GM20000 (cell line): Measurements from ENCODE around the gene ATOH1.

Experiments used
- DNase-seq: peaks from one replicate; pipeline ENCODE4 v3.0.0; 2012; ENCODE audit warnings: low spot score
- TF ChIP-seq, protein P1 (sequence below): IDR thresholded peaks from 2 replicates; pipeline ENCODE4 v1.5.1; 2012; ENCODE audit warnings: mild to moderate bottlenecking, control low read depth; ENCODE audit errors: extremely low read depth, missing control alignments

ATOH1 gene

DNA sequence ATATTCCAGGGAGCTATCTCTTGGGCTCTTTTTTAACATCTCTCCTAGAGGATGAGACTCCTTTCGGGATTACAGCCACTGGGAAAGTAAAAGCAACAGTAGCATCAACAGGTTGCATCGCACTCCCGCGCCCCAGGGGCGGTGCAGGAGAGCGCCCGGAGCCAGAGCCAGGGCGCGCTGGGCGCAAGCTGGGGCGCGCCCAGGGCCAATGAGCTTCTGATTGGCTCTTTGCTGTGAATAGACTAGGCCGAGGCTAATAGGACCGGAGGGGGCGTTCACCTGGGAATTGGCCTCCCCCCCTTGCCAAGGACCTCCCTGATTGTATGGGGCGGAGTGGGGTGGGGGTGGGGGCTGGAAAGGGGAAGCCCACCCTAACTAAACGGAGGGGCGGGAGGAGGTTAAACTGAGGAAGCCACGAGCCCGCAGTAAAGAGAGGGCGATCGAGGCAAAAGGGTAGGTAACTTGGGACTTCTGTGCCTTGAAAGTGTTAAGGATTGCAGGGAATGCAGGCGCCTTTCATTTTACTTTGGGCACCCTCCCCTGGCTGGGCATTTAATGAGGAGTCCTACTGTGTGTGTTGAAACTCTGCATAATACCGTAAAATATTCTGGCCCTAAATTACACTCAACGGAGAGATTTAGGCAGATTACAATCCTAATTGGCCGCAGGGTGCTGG lies 1.1 kb upstream of the ATOH1 start:
- TF ChIP-seq, protein P1, sequence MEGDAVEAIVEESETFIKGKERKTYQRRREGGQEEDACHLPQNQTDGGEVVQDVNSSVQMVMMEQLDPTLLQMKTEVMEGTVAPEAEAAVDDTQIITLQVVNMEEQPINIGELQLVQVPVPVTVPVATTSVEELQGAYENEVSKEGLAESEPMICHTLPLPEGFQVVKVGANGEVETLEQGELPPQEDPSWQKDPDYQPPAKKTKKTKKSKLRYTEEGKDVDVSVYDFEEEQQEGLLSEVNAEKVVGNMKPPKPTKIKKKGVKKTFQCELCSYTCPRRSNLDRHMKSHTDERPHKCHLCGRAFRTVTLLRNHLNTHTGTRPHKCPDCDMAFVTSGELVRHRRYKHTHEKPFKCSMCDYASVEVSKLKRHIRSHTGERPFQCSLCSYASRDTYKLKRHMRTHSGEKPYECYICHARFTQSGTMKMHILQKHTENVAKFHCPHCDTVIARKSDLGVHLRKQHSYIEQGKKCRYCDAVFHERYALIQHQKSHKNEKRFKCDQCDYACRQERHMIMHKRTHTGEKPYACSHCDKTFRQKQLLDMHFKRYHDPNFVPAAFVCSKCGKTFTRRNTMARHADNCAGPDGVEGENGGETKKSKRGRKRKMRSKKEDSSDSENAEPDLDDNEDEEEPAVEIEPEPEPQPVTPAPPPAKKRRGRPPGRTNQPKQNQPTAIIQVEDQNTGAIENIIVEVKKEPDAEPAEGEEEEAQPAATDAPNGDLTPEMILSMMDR: no peak
- DNase-seq: no peak

DNA sequence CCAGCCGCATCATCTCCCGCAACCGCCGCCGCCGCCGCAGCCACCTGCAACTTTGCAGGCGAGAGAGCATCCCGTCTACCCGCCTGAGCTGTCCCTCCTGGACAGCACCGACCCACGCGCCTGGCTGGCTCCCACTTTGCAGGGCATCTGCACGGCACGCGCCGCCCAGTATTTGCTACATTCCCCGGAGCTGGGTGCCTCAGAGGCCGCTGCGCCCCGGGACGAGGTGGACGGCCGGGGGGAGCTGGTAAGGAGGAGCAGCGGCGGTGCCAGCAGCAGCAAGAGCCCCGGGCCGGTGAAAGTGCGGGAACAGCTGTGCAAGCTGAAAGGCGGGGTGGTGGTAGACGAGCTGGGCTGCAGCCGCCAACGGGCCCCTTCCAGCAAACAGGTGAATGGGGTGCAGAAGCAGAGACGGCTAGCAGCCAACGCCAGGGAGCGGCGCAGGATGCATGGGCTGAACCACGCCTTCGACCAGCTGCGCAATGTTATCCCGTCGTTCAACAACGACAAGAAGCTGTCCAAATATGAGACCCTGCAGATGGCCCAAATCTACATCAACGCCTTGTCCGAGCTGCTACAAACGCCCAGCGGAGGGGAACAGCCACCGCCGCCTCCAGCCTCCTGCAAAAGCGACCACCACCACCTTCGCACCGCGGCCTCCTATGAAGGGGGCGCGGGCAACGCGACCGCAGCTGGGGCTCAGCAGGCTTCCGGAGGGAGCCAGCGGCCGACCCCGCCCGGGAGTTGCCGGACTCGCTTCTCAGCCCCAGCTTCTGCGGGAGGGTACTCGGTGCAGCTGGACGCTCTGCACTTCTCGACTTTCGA lies 654 bp downstream of the ATOH1 start:
- DNase-seq: peak; percentile 37
- TF ChIP-seq, protein P1: no peak

DNA sequence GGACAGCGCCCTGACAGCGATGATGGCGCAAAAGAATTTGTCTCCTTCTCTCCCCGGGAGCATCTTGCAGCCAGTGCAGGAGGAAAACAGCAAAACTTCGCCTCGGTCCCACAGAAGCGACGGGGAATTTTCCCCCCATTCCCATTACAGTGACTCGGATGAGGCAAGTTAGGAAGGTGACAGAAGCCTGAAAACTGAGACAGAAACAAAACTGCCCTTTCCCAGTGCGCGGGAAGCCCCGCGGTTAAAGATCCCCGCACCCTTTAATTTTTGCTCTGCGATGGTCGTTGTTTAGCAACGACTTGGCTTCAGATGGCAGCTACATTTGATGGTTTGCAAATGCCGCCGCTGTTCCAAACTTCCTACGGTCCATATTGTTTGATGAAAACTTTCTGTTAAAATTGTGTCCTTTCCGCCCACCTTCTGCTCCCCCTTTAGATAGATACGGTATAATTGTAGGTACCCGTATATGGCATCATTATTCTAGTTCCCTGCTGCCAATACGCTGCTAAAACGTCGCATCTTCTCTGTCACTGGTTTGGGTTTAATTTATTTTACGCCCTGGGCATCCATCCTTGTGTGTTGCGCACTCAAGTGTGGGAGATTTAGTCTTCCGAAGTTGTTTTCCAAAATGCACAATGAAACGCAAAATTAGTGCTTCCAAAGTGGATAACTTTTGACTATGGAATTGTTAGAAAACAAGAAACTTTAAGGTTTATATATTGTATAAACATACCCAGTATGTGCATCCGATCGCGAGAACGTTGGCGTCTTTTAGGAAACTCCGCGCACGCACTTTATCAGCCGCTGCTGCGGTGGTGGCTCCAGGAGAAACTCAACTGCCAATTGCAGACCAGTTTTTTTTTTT lies 1.5 kb downstream of the ATOH1 start:
- TF ChIP-seq, protein P1: no peak
- DNase-seq: no peak

DNA sequence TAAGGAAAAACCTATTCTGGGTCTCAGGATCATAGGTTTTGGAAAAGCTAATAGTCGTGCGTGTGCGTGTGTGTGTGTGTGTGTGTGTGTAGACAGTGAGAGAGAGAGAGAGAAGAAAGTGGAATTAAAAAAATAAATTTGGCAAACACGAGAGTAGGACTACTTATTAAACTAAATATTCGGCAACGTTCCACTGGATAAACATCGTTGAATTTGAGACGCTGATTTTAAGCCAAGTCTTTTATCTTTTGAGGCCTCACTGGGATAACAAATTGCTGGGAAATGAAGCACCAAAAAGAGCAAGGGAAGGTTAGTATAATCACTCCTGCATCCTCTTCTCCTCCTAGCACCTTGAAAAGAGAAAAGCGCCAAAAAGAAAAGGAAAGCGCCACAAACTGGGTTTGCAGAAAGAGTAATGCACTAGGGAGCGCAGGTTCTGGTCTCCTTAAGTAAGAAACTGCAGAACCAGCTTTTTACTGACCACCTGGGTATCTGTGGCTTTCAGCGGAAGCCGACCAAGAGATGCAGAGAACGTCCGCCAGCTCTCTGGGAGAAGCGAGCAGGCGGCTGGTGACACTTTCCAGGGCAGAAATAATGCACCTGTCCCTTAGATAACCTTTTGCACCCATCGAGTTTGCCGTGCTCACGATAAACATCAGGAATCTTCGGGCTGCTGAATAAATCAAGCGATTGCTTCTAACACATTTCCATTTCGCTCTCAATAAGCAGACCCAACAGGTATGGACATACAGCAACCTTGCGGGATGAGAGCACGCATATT lies 3.4 kb downstream of the ATOH1 start:
- DNase-seq: no peak
- TF ChIP-seq, protein P1: no peak

DNA sequence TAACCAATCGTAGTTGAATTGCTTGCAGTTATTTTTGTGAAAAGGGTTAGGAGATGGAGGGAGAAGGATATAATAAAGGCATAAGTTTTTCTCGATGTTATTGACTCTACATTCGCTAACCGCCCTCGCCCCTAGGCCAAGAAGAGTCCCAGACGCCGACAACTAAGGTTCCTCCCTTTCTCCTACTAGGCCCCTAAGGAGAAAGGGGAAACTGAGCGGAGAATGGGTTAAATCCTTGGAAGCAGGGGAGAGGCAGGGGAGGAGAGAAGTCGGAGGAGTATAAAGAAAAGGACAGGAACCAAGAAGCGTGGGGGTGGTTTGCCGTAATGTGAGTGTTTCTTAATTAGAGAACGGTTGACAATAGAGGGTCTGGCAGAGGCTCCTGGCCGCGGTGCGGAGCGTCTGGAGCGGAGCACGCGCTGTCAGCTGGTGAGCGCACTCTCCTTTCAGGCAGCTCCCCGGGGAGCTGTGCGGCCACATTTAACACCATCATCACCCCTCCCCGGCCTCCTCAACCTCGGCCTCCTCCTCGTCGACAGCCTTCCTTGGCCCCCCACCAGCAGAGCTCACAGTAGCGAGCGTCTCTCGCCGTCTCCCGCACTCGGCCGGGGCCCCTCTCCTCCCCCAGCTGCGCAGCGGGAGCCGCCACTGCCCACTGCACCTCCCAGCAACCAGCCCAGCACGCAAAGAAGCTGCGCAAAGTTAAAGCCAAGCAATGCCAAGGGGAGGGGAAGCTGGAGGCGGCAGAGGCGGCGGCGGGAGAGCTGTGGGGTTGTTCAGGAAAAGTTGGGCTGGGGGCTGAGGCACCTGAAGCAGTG lies 5.9 kb downstream of the ATOH1 start:
- DNase-seq: no peak
- TF ChIP-seq, protein P1: no peak

DNA sequence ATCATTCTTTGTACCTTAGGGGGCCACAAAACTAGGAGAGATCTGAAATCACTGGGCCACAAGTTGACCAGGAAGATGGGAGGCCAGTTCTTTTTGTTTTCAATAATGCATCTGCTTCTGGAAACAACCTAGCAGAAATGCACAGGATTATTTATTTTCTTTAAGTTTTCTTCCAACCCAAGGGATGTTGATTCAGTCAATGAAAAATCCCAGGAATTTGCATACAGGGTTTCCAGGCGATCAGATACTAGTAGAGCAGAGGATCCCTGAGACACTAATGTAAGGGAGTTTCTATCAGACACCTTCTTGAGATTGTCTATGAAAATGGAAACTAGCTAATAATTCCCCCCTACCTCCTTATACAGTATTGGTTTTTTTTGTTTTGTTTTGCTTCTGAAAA lies 7.4 kb downstream of the ATOH1 start:
- no peak for DNase-seq
- TF ChIP-seq, protein P1: no peak
